GM12874 (cell line): ENCODE results near the gene R3HDM4.

Experiments used
- TF ChIP-seq, protein P1 (sequence below): IDR thresholded peaks from 2 replicates; pipeline ENCODE4 v1.5.1; 2011; ENCODE audit warnings: low read depth, mild to moderate bottlenecking, control low read depth, low read length, moderate library complexity; ENCODE audit not compliant: insufficient read depth

Gene R3HDM4

DNA sequence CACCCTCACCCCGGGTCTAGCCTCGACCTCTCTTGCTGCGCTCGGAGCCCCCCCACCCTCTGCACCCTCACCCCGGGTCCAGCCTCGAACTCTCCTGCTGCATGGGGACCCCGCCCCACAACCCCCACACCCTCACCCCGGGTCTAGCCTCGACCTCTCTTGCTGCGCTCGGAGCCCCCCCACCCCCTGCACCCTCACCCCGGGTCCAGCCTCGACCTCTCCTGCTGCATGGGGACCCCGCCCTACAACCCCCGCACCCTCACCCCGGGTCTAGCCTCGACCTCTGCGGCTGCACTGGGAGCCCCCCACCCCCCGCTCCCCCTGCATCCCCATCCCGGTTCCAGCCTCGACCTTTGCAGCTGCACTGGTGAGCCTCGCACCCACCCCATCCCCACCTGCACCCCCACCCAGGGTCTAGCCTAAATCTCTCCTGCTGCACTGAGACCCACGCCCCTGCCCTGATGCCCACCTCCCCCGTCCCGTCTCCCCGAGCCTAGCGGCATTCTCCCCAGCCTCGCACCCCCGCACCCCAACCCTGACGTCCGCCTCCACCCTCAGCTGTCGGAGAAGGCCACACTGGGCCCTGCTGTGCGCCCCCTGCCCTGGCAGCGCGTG is 51.8 kb downstream of the R3HDM4 start:
- TF ChIP-seq, protein P1, sequence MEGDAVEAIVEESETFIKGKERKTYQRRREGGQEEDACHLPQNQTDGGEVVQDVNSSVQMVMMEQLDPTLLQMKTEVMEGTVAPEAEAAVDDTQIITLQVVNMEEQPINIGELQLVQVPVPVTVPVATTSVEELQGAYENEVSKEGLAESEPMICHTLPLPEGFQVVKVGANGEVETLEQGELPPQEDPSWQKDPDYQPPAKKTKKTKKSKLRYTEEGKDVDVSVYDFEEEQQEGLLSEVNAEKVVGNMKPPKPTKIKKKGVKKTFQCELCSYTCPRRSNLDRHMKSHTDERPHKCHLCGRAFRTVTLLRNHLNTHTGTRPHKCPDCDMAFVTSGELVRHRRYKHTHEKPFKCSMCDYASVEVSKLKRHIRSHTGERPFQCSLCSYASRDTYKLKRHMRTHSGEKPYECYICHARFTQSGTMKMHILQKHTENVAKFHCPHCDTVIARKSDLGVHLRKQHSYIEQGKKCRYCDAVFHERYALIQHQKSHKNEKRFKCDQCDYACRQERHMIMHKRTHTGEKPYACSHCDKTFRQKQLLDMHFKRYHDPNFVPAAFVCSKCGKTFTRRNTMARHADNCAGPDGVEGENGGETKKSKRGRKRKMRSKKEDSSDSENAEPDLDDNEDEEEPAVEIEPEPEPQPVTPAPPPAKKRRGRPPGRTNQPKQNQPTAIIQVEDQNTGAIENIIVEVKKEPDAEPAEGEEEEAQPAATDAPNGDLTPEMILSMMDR = no peak

DNA sequence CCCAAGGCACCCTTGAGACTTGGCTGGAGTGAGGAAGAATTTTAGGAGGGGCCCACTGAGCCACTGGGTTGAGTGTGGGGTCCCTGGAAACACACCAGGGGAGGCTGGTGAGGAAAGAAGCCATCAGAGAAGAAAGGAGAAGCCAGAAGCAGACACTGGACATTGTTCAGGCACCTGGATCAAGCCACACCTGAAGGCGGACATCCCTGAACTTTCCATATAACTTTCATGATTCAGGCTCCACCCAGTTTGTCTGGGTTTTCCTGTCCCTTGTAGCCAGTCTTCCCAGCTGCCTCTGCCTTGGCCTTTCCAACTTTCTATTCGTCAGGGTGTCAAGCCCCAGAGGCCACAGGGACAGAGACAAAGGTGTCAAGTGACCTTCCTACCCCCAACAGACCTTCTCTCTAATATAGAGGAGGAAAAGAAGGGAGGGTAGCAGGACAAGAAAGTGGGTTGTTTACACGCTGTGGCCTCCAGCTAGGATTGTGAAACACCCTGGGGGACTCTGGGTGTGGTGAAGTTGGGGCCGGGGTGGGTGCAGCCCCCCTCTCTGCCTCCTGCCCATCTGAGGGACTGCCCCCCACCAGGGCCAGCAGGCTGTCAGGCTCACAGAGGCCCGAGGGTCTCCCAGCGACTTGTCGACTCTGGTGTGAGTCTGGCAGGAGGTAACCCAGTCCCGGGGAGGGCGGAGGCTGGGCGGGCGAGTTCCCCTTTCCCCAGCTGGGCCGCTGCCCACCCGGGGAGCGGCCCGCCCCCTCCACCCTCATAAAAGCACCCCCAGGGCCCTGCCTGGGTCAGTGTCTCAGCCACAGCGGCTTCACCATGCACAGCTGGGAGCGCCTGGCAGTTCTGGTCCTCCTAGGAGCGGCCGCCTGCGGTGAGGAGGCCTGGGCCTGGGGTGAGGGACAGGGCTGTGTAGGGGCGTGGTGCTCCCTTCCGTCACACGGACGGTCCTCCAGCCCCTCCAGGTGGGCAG is 53.9 kb downstream of the R3HDM4 start, which contains the start of gene CFD:
Gene CFD, plus strand, starts transcription at position 797 of the 976 bp plus-strand sequence. Its CDS starts 26 bp downstream, at position 823.
- TF ChIP-seq, protein P1 = no peak

DNA sequence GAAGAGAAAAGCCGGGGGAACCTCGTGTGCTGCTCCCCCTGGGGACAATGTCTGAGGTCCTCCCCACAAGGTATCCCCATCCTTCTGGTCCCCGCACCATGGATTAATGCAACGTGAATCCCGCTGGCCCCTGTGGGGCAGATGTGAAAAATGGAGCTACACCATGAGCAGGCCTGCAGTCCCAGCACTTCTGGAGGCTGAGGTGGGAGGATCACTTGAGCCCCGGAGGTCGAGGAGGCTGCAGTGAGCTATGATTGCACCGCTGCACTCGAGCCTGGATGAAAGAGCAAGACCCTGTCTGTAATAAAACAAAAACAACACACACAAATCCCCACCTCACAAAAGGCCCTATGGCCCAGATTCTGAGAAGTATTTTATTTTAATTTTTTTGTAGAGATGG is 54.7 kb downstream of the R3HDM4 start:
- TF ChIP-seq, protein P1 = no peak

DNA sequence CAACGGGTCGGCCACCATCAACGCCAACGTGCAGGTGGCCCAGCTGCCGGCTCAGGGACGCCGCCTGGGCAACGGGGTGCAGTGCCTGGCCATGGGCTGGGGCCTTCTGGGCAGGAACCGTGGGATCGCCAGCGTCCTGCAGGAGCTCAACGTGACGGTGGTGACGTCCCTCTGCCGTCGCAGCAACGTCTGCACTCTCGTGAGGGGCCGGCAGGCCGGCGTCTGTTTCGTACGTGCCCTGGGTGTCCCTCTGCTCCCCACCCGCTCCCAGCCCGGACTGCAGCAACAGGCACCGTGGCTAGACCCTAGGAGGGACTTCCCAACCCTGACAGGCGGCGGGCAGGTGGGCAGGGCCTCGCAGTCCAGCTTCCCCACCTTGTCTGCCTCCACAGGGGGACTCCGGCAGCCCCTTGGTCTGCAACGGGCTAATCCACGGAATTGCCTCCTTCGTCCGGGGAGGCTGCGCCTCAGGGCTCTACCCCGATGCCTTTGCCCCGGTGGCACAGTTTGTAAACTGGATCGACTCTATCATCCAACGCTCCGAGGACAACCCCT is 57.4 kb downstream of the R3HDM4 start:
- TF ChIP-seq, protein P1 = no peak

DNA sequence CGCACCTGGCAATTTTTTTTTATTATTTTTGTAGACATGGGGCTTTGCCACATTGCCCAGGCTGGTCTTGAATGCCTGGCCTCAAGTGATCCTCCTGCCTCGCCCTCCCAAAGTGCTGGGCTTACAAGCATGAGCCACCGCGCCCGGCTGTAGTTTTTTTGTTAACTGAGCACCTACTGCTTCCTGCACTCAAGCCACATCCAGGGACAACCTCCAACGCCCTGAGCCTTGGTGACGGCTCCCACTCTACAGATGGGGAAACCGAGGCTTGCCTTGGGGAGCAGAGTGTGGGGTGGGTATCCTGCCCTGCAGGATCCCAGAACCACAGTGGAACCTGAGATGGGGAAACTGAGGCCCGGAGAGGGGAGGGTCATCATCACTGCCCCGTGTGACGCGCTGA is 57.9 kb downstream of the R3HDM4 start:
- TF ChIP-seq, protein P1 = no peak

DNA sequence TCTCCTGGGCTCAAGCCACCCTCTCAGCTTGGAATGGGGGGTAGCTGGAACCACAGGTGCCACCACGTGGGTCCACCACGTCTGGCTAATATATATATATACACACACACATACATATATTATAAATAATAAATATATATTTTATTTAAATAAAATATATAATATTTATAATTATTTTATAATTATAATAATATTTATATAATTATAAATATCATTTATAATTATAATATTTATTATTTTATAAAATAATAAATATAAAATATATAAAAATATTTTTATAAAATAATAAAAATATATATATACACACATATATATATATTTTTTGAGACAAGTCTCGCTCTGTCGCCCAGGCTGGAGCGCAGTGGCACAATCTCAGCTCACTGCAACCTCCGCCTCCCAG is 58.5 kb downstream of the R3HDM4 start:
- TF ChIP-seq, protein P1 = no peak

DNA sequence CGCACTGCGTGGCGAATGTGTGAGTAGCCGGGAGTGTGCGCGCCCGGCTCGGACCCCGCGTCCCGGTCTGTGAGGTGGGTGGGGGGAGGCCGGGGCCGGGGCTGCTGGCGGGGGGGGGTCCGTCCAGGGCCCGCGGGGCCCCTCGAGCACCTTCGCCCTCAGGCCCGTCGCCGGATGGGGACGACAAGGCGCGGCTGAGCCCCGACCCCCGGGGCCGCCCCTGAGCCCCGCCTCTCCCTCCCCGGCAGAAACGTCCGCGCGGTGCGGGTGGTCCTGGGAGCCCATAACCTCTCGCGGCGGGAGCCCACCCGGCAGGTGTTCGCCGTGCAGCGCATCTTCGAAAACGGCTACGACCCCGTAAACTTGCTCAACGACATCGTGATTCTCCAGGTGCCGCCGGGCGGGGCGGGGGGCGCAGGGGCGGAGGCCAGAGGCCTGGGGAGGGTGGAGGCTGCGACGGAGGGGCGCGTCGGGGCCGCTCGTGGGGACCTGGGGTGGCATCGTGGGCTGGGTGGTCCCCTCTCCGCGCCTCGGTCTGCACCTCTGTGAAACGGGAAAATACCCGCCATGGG is 59.9 kb downstream of the R3HDM4 start:
- TF ChIP-seq, protein P1 = no peak
